Neural cell (in vitro differentiated cells): ENCODE measurements around the gene POU6F2. TPM values are rescaled to one million over a fixed set of nuclear protein-coding genes. Genes with fewer than 3 reads are reported as not detected.

Experiments
- H2AFZ ChIP-seq: fragments of 200-600, 300-800 bp; sonication (generic), shearing (Covaris generic); 2 replicates; pipeline ENCODE4 v1.6.0; 2014; ENCODE audit warnings: low read depth, mild to moderate bottlenecking, antibody characterized with exemption, low read length, moderate library complexity
- H3F3A ChIP-seq: fragments of 200-600 bp; shearing (Covaris generic); 2 replicates; pipeline ENCODE4 v1.6.1; 2016; ENCODE audit warnings: mild to moderate bottlenecking, moderate library complexity, mixed read lengths, antibody characterized with exemption, low read length; ENCODE audit not compliant: insufficient read depth, poor library complexity, severe bottlenecking
- H3K27ac ChIP-seq: fragments of 200-600, 300-800 bp; sonication (generic), shearing (Covaris generic); 2 replicates; pipeline ENCODE4 v1.5.1; 2014; ENCODE audit warnings: mild to moderate bottlenecking, low read length, moderate library complexity
- H3K27me3 ChIP-seq: fragments of 300-800, 200-600 bp; sonication (generic), shearing (Covaris generic); 2 replicates; pipeline ENCODE4 v1.6.0; 2014; ENCODE audit warnings: mild to moderate bottlenecking, low read depth, low read length, moderate library complexity; ENCODE audit not compliant: insufficient read depth
- H3K36me3 ChIP-seq: fragments of 300-800, 200-600 bp; sonication (generic), shearing (Covaris generic); 2 replicates; pipeline ENCODE4 v1.5.1; 2014; ENCODE audit warnings: mild to moderate bottlenecking, antibody characterized with exemption, low read length, moderate library complexity; ENCODE audit not compliant: insufficient read depth
- H3K4me2 ChIP-seq: fragments of 300-800, 200-600 bp; sonication (generic), shearing (Covaris generic); 2 replicates; pipeline ENCODE4 v1.6.0; 2014; ENCODE audit warnings: mild to moderate bottlenecking, low read length
- H3K4me3 ChIP-seq: fragments of 300-800, 200-600 bp; sonication (generic), shearing (Covaris generic); 2 replicates; pipeline ENCODE4 v1.5.1; 2014; ENCODE audit warnings: mild to moderate bottlenecking, low read length, moderate library complexity
- H3K79me2 ChIP-seq: fragments of 200-600 bp; shearing (Covaris generic); replicated peaks from 2 replicates; pipeline ENCODE4 v1.6.0; 2014; ENCODE audit warnings: mild to moderate bottlenecking, low read length, moderate library complexity; ENCODE audit not compliant: insufficient read depth
- H3K9ac ChIP-seq: fragments of 300-800, 200-600 bp; sonication (generic), shearing (Covaris generic); 2 replicates; pipeline ENCODE4 v1.6.1; 2016; ENCODE audit warnings: mild to moderate bottlenecking, low read length, mixed read lengths
- H3K9me2 ChIP-seq: fragments of 200-600 bp; shearing (Covaris generic); 2 replicates; pipeline ENCODE4 v1.6.1; 2016; ENCODE audit warnings: mild to moderate bottlenecking, low read length, mixed read lengths; ENCODE audit not compliant: insufficient read depth
- H3K9me3 ChIP-seq: fragments of 200-600, 300-800 bp; sonication (generic), shearing (Covaris generic); 2 replicates; pipeline ENCODE4 v1.6.1; 2016; ENCODE audit warnings: mild to moderate bottlenecking, mixed run types, low read length, moderate library complexity, mixed read lengths
- H4K20me1 ChIP-seq: fragments of 200-600 bp; shearing (Covaris generic); 2 replicates; pipeline ENCODE4 v1.6.1; 2016; ENCODE audit warnings: mild to moderate bottlenecking, mixed run types; ENCODE audit not compliant: insufficient read depth
- EP300 ChIP-seq: fragments of 450-650 bp; conservative IDR thresholded peaks from 2 replicates; pipeline ENCODE4 v1.6.1; 2014; ENCODE audit warnings: antibody characterized with exemption, mild to moderate bottlenecking, moderate library complexity; ENCODE audit not compliant: poor library complexity, severe bottlenecking
- EZH2 ChIP-seq: fragments of 200-600, 300-800 bp; shearing (Covaris generic), sonication (generic); IDR thresholded peaks from 2 replicates; pipeline ENCODE4 v1.6.1; 2014; ENCODE audit warnings: antibody characterized with exemption, low read length, borderline replicate concordance, mild to moderate bottlenecking; ENCODE audit not compliant: insufficient read depth, poor library complexity, severe bottlenecking
- MXI1 ChIP-seq: fragments of 450-650 bp; conservative IDR thresholded peaks from 2 replicates; pipeline ENCODE4 v1.6.1; 2014; ENCODE audit warnings: antibody characterized with exemption, mild to moderate bottlenecking; ENCODE audit not compliant: poor library complexity, severe bottlenecking
- POLR2AphosphoS5 ChIP-seq: IDR thresholded peaks from 2 replicates; pipeline ENCODE4 v1.6.1; 2012
- RAD21 ChIP-seq: fragments of 450-650 bp; conservative IDR thresholded peaks from 2 replicates; pipeline ENCODE4 v1.6.1; 2014; ENCODE audit warnings: antibody characterized with exemption, mild to moderate bottlenecking, moderate library complexity
- SMC3 ChIP-seq: fragments of 450-650 bp; conservative IDR thresholded peaks from 2 replicates; pipeline ENCODE4 v1.6.1; 2014; ENCODE audit warnings: antibody characterized with exemption, mild to moderate bottlenecking, moderate library complexity; ENCODE audit not compliant: poor library complexity
- TAF1 ChIP-seq: IDR thresholded peaks from 2 replicates; pipeline ENCODE4 v1.6.1; 2012; ENCODE audit warnings: low read depth
- polyA plus RNA-seq: library from polyadenylated mRNA; depleted of rRNA; stranded (reverse); fragments of >200 nt; gene quantifications from 2 replicates; pipeline ENCODE4 v1.2.3, GENCODE V29; 2014
- TF ChIP-seq, protein P1 (sequence below): IDR thresholded peaks from 2 replicates; pipeline ENCODE4 v1.6.1; 2012; ENCODE audit warnings: borderline replicate concordance
- TF ChIP-seq, protein P2 (sequence below): fragments of 450-650 bp; IDR thresholded peaks from 2 replicates; pipeline ENCODE4 v1.5.1; 2014; ENCODE audit warnings: antibody characterized with exemption, mild to moderate bottlenecking, moderate library complexity; ENCODE audit not compliant: poor library complexity, severe bottlenecking

POU6F2 gene
- polyA plus RNA-seq, 1 donor from 2014 or later, result 2.8 TPM

DNA sequence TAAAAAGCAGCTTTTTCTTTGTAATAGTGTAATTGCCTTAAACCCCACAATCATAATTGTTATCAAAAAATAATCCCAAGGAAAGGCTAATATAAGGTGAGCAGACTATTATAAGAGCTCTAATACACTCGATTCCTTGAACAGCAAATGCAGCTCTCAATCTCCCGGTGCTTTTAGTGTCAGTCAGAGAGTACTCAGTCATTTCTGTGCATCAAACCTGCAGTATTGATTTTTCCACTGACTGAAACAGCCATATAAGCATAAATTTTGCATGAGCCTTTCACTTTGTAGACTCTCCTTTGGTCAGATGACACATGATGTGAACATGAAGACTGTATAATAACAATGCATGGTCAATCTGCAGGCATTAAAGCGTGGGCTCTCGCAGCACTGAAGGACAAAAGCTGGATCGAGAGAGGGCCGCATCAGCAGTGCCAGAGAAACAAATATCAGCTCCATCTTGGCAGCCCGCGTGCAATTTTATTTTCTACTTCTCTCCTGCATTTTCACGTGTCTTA lies 272.0 kb downstream of the POU6F2 start:
- Histone ChIP-seq H3K36me3 (no peaks in the 10 kb centered on the region), H2AFZ (no peak overlapping the region), H3K9ac (peak overlapping the region; percentile 44), H3F3A (no peaks in the 10 kb centered on the region), H3K79me2 (no peaks in the 10 kb centered on the region), H4K20me1 (no peaks in the 10 kb centered on the region), H3K9me2 (no peaks in the 10 kb centered on the region), H3K4me2 (peak overlapping the region; percentile 72), H3K4me3 (peak overlapping the region; percentile 12), H3K27me3 (no peaks in the 10 kb centered on the region), H3K27ac (peak overlapping the region; percentile 82), H3K9me3 (no peaks in the 10 kb centered on the region)
- TF ChIP-seq SMC3, result no peak
- peak; percentile 74 for TF ChIP-seq POLR2AphosphoS5
- peak; percentile 10 for TF ChIP-seq RAD21
- TF ChIP-seq, protein P1, sequence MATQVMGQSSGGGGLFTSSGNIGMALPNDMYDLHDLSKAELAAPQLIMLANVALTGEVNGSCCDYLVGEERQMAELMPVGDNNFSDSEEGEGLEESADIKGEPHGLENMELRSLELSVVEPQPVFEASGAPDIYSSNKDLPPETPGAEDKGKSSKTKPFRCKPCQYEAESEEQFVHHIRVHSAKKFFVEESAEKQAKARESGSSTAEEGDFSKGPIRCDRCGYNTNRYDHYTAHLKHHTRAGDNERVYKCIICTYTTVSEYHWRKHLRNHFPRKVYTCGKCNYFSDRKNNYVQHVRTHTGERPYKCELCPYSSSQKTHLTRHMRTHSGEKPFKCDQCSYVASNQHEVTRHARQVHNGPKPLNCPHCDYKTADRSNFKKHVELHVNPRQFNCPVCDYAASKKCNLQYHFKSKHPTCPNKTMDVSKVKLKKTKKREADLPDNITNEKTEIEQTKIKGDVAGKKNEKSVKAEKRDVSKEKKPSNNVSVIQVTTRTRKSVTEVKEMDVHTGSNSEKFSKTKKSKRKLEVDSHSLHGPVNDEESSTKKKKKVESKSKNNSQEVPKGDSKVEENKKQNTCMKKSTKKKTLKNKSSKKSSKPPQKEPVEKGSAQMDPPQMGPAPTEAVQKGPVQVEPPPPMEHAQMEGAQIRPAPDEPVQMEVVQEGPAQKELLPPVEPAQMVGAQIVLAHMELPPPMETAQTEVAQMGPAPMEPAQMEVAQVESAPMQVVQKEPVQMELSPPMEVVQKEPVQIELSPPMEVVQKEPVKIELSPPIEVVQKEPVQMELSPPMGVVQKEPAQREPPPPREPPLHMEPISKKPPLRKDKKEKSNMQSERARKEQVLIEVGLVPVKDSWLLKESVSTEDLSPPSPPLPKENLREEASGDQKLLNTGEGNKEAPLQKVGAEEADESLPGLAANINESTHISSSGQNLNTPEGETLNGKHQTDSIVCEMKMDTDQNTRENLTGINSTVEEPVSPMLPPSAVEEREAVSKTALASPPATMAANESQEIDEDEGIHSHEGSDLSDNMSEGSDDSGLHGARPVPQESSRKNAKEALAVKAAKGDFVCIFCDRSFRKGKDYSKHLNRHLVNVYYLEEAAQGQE, result peak; percentile 70
- peak; percentile 94 for TF ChIP-seq EP300

DNA sequence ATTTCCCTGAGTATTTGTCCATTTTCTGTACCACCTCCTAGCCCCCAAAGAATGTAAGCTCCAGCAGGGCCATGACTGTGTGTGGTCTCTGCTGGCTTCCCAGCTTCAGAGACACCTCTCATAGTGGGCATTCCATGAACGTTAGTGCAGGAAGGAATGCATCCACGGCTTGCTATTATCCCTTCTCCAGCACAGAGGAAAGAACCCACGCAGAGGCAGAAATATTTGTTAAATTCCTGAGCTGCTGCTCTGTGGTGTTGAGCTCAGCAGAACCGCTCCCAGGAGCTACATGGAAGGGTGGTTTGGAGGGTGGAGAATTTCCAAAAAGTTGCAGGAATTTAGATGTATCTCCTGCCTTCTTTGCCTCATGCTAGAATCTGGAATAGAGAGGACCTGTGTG lies 275.2 kb downstream of the POU6F2 start:
- Histone ChIP-seq H3K27ac (no peak overlapping the region), H4K20me1 (no peaks in the 10 kb centered on the region), H3K36me3 (no peaks in the 10 kb centered on the region), H3K27me3 (no peaks in the 10 kb centered on the region), H3K79me2 (no peaks in the 10 kb centered on the region), H3K4me2 (no peak overlapping the region), H3K9me3 (no peaks in the 10 kb centered on the region), H2AFZ (no peak overlapping the region), H3K9ac (no peak overlapping the region), H3F3A (no peaks in the 10 kb centered on the region), H3K4me3 (no peak overlapping the region), H3K9me2 (no peaks in the 10 kb centered on the region)
- TF ChIP-seq TAF1 (no peak), SMC3 (no peak), MXI1 (no peak), EZH2 (no peak), RAD21 (no peak), POLR2AphosphoS5 (no peak), EP300 (no peak)
- TF ChIP-seq, protein P2, sequence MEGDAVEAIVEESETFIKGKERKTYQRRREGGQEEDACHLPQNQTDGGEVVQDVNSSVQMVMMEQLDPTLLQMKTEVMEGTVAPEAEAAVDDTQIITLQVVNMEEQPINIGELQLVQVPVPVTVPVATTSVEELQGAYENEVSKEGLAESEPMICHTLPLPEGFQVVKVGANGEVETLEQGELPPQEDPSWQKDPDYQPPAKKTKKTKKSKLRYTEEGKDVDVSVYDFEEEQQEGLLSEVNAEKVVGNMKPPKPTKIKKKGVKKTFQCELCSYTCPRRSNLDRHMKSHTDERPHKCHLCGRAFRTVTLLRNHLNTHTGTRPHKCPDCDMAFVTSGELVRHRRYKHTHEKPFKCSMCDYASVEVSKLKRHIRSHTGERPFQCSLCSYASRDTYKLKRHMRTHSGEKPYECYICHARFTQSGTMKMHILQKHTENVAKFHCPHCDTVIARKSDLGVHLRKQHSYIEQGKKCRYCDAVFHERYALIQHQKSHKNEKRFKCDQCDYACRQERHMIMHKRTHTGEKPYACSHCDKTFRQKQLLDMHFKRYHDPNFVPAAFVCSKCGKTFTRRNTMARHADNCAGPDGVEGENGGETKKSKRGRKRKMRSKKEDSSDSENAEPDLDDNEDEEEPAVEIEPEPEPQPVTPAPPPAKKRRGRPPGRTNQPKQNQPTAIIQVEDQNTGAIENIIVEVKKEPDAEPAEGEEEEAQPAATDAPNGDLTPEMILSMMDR, result no peak
- TF ChIP-seq, protein P1, result no peak
